Choroid plexus epithelial cell (primary cell): ENCODE measurements around the gene CCDC136.

ENCODE experiments used
- DNase-seq: peaks from one replicate; pipeline ENCODE4 v3.0.0-alpha.2; 2010; ENCODE audit warnings: low read depth
- H3K4me3 ChIP-seq: 2 replicates; pipeline ENCODE4 v1.5.1; 2011; ENCODE audit warnings: low read depth, mild to moderate bottlenecking, control low read depth, low read length, moderate library complexity
- CTCF ChIP-seq: conservative IDR thresholded peaks from 2 replicates; pipeline ENCODE4 v1.5.1; 2011; ENCODE audit warnings: low read depth, mild to moderate bottlenecking, control low read depth, inconsistent platforms, low read length, moderate library complexity

Gene CCDC136

DNA sequence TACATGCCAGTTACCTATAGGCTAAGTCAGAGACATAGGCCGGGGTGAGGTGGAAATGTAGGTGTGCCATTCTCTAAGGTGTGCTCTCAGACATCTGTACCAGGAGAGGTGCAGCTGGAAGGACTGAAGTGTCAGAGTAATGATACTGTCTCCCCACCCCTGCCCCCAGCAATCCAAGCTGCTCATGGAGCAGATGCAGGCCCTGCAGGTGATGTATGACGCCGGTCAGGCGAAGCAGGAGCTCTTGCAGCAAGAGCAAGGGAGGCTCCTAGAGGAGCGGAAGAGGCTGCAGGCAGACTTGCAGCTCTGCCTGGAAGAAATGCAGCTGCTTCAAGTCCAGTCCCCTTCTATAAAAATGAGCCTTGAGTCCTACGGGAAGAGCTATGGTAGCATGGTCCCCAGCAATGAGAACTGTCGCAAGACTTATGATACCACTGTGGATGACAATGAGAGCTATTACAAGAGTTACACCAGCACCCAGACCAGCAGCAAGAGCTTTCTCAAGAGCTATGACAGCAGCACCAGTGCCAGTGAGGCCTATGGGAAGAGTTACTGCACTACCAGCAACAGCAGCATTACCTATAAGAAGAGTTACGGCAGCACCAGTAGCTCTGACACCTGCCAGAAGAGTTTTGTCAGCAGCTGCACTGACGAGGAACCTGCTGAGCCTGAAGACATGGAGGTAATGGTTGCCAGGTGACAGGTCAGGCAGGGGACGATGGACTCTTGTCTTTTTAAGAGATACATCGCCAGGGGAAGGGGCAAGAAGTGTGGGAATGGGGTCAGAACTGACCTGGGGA, 20.1 kb downstream of the CCDC136 start:
- H3K4me3 ChIP-seq = no peak overlapping the region
- no peak for DNase-seq
- TF ChIP-seq CTCF = no peak

DNA sequence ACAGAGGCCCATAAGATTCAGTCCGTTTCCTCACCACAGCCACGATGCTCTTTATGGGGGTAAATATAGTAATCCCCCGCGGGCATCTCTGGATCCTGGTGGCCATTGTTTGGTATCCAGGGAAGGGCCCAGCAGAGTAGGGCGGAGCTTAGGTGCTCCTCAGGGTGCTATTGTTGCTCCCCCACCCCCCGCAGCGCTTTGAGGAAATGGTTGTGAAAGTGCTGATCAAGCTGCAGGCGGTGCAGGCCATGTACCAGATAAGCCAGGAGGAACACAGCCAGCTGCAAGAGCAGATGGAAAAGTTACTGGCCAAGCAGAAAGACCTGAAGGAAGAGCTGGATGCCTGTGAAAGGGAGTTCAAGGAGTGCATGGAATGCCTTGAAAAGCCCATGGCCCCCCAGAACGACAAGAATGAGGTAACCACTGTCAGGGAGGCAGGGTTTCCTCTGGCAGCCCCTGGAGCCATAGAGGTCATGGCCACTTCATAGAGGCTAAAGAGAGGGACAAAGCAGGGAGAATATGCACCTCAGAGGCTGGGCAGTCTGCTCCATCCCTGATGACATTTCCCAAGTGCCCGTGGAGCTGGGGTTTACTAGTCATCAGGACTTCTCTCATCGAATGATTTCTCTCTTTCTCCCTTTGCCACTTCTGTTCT, 20.9 kb downstream of the CCDC136 start:
- peak; percentile 66 for DNase-seq
- no peak overlapping the region for H3K4me3 ChIP-seq
- TF ChIP-seq CTCF = no peak

GRCh38 chr7:128814499-128814898, 22.7 kb downstream of the CCDC136 start:
- TF ChIP-seq CTCF = no peak
- DNase-seq = no peak
- H3K4me3 ChIP-seq = no peak overlapping the region

DNA sequence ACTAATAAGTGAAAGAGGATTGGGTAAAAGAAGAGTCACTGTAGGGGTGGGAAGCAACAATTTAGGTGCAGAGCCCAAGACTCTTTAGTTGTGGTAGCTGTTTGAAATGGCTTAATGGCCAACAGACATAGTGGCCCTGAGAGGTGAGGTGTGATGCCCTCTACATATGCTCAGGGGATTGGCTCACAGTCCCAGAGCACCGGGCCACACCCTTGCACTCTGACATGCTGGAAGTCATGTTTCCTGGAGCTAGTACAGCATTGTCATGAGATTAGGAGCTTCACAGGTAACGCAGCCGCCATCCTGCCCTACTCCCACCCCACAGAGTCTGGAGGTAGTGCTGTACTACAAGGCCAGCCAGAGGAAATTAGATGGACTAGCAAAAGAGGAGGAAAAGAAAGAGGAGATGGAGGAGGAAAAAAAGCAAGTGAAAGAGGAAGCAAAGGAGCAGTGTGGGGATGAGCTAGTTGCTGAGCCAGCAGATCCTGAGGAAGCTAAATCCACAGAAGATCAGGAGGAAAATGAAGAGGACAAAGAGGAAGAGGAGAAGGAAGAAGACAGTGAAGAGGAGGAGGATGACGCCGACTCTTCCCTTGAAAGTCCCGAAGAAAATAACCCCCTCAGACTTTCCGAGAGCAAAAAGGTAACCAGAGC, 23.6 kb downstream of the CCDC136 start:
- TF ChIP-seq CTCF = no peak
- DNase-seq = no peak

GRCh38 chr7:128818694-128819093, 26.9 kb downstream of the CCDC136 start:
- no peak for DNase-seq
- no peak for TF ChIP-seq CTCF
- no peak overlapping the region for H3K4me3 ChIP-seq

More for the DNA sequence above, 23.6 kb downstream of the CCDC136 start:
- no peak overlapping the region for H3K4me3 ChIP-seq

DNA sequence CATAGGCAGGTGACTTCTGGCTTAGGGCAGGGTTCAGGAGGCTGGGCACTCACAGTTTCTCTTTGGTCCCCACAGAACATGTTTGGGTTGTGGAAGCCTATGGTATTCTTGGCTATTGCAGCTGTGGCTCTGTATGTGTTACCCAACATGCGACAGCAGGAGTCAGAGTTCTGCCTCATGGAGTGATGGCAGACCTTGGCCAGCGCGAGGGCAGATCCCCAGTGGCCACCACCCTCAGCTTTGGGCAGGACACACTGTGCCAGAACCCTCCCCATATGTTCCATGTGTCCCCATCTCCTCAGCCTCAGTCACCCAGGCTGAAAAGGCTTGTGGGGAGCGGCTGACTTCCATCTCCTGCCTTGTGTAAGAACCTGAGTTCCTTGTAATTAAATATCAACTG, 30.0 kb downstream of the CCDC136 start:
- TF ChIP-seq CTCF = no peak
- no peak overlapping the region for H3K4me3 ChIP-seq

More for the DNA sequence above, 30.0 kb downstream of the CCDC136 start:
- no peak for DNase-seq
